ENCODE measurements around the gene PLCH1.

DNA sequence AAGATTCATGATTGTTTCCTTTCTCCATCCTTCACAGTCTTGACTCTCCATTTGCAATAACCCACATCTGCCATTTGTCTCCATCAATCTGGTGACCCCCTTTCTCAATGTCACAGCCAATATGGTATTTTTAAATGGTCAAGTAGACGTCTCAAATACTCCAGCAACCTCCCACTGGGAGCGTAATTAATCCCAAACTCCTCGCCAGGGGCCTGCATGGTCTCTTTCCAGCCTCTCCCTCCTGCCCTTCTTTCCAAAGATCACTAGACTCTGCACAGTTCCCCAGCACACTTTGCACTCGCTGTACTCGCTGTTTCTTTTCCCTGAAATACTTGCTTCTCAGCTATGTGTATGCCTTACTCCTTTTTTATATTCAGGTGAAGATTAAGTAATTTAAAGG lies 115.3 kb downstream of the PLCH1 start:
- TF ChIP-seq, protein P1, sequence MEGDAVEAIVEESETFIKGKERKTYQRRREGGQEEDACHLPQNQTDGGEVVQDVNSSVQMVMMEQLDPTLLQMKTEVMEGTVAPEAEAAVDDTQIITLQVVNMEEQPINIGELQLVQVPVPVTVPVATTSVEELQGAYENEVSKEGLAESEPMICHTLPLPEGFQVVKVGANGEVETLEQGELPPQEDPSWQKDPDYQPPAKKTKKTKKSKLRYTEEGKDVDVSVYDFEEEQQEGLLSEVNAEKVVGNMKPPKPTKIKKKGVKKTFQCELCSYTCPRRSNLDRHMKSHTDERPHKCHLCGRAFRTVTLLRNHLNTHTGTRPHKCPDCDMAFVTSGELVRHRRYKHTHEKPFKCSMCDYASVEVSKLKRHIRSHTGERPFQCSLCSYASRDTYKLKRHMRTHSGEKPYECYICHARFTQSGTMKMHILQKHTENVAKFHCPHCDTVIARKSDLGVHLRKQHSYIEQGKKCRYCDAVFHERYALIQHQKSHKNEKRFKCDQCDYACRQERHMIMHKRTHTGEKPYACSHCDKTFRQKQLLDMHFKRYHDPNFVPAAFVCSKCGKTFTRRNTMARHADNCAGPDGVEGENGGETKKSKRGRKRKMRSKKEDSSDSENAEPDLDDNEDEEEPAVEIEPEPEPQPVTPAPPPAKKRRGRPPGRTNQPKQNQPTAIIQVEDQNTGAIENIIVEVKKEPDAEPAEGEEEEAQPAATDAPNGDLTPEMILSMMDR (IDR thresholded peaks at IDR 0.05; ENCODE audit: low read depth, low read length, poor library complexity, severe bottlenecking): no peak
- no peak for TF ChIP-seq EZH2phosphoT487 (IDR thresholded peaks at IDR 0.05; ENCODE audit: borderline replicate concordance, low read length)
